K562 (cell line): Measurements from ENCODE around the gene CDCA3. TPM values are rescaled to one million over a fixed set of nuclear protein-coding genes. Genes with fewer than 3 reads are reported as not detected.

Experiments
- ASH1L ChIP-seq: fragments of 450-650 bp; IDR thresholded peaks from 2 replicates; pipeline ENCODE4 v1.6.1; 2018; ENCODE audit warnings: borderline replicate concordance, mild to moderate bottlenecking, low read depth; ENCODE audit not compliant: partially characterized antibody
- CREB5 ChIP-seq: fragments of 250-450 bp; sonication (Bioruptor Pico); IDR thresholded peaks from 2 replicates; pipeline ENCODE4 v1.5.0; 2020; ENCODE audit warnings: mild to moderate bottlenecking
- ESRRA ChIP-seq: fragments of 450-650 bp; IDR thresholded peaks from 2 replicates; pipeline ENCODE4 v1.6.1; 2014; ENCODE audit warnings: low read depth, mild to moderate bottlenecking, moderate library complexity, borderline replicate concordance
- FIP1L1 ChIP-seq: fragments of 200-400 bp; formaldehyde crosslinking; IDR thresholded peaks from 2 replicates; pipeline ENCODE4 v1.6.1; 2018; ENCODE audit warnings: mild to moderate bottlenecking, low read depth, low read length; ENCODE audit not compliant: poor library complexity, severe bottlenecking
- FOXK1 ChIP-seq: sonication (generic); formaldehyde crosslinking; IDR thresholded peaks from 2 replicates; pipeline ENCODE4 v1.8.0; 2022; ENCODE audit warnings: missing genetic modification reagents, mild to moderate bottlenecking, borderline replicate concordance
- HCFC1 ChIP-seq: IDR thresholded peaks from 2 replicates; pipeline ENCODE4 v1.6.1; 2012; ENCODE audit warnings: low read depth, low read length, improper control_type of control experiment
- HMBOX1 ChIP-seq: sonication (generic); IDR thresholded peaks from 2 replicates; pipeline ENCODE4 v1.6.1; 2016
- JUND ChIP-seq, 2 experiments: IDR thresholded peaks; 2 replicates in 1 of 2; 3 replicates in 1 of 2; pipeline ENCODE4 v1.6.1; 2011; ENCODE audit warnings: borderline replicate concordance in 2 of 2, low read depth in 2 of 2, low read length in 2 of 2, improper control_type of control experiment in 1 of 2, missing biosample characterization in 1 of 2, missing genetic modification characterization in 1 of 2, missing genetic modification reagents in 1 of 2
- MEF2D ChIP-seq: conservative IDR thresholded peaks from 2 replicates; pipeline ENCODE4 v1.6.1; 2016; ENCODE audit warnings: low read depth, missing genetic modification characterization, missing compliant biosample characterization
- NFYB ChIP-seq: IDR thresholded peaks from 2 replicates; pipeline ENCODE4 v1.6.1; 2011; ENCODE audit warnings: mild to moderate bottlenecking, moderate library complexity; ENCODE audit not compliant: insufficient read length; ENCODE audit errors: extremely low read depth
- NR2C2 ChIP-seq, 2 experiments: fragments of 200-800 bp in 1 of 2; sonication (Bioruptor generic) in 1 of 2; sonication (generic) in 1 of 2; formaldehyde crosslinking in 1 of 2; IDR thresholded peaks; 2 replicates each; pipeline versions ENCODE4 v1.6.1 to v1.8.0; 2016 to 2022; ENCODE audit warnings: mild to moderate bottlenecking in 1 of 2, missing compliant biosample characterization in 1 of 2, missing genetic modification characterization in 1 of 2, missing genetic modification reagents in 1 of 2
- PTRF ChIP-seq: fragments of 450-650 bp; IDR thresholded peaks from 2 replicates; pipeline ENCODE4 v1.6.1; 2016; ENCODE audit warnings: mild to moderate bottlenecking, missing genetic modification characterization, missing compliant biosample characterization
- RHOXF2B ChIP-seq: fragments of 250-450 bp; sonication (Bioruptor Pico); conservative IDR thresholded peaks from 2 replicates; pipeline ENCODE4 v1.5.1; 2021
- SP1 ChIP-seq: sonication (generic); formaldehyde crosslinking; IDR thresholded peaks from 2 replicates; pipeline ENCODE4 v1.8.1; 2022; ENCODE audit warnings: mild to moderate bottlenecking, missing genetic modification reagents
- TAF9B ChIP-seq: fragments of 450-650 bp; IDR thresholded peaks from 2 replicates; pipeline ENCODE4 v1.6.1; 2018; ENCODE audit warnings: mild to moderate bottlenecking; ENCODE audit not compliant: partially characterized antibody
- TOE1 ChIP-seq, 2 experiments: fragments of 450-650 bp in 1 of 2; sonication (generic) in 1 of 2; formaldehyde crosslinking in 1 of 2; IDR thresholded peaks; 2 replicates each; pipeline versions ENCODE4 v1.7.1 to v1.8.0; 2016 to 2022; ENCODE audit warnings: borderline replicate concordance in 2 of 2, mild to moderate bottlenecking in 2 of 2, antibody characterized with exemption in 1 of 2, inconsistent platforms in 1 of 2, low read depth in 1 of 2, missing genetic modification reagents in 1 of 2, moderate library complexity in 1 of 2
- polyA plus RNA-seq, 8 experiments: library from polyadenylated mRNA; depleted of rRNA in 4 of 8; stranded (reverse) in 5 of 8; unstranded in 3 of 8; fragments of >200 nt; fragmentation: Nextera tagmentation in 2 of 8; fragmentation: Illumina TruSeq in 1 of 8; extraction: Ambion mirVana in 2 of 8; extraction: Trizol in 1 of 8; gene quantifications; 2 replicates each; pipeline versions ENCODE4 v1.2.1 to v1.2.3, GENCODE V29; 2011 to 2014; ENCODE audit warnings: inconsistent platforms in 1 of 8, missing spikeins in 1 of 8
- total RNA-seq, 7 experiments: library from RNA; depleted of rRNA in 6 of 7; stranded (reverse); fragments of >200 nt in 6 of 7; fragmentation: Illumina TruSeq in 2 of 7; extraction: Trizol in 2 of 7; gene quantifications; 2 replicates each; pipeline versions ENCODE4 v1.2.1 to v1.2.3, GENCODE V29; 2011 to 2021; ENCODE audit warnings: low replicate concordance in 1 of 7
- TF ChIP-seq, protein P1 (sequence below): fragments of 250-450 bp; sonication (Bioruptor Pico); IDR thresholded peaks from 2 replicates; pipeline ENCODE4 v1.8.0; 2022; ENCODE audit warnings: moderate library complexity, mild to moderate bottlenecking, inconsistent platforms
- TF ChIP-seq, protein P2 (sequence below): fragments of 250-450 bp; sonication (Bioruptor Pico); IDR thresholded peaks from 2 replicates; pipeline ENCODE4 v1.4.0; 2020
- TF ChIP-seq, protein P3 (sequence below): fragments of 450-650 bp; formaldehyde crosslinking; IDR thresholded peaks from 2 replicates; pipeline ENCODE4 v1.4.0; 2022; ENCODE audit warnings: mild to moderate bottlenecking, moderate library complexity

The CDCA3 gene
- total and polyA plus RNA-seq, 9 of the 15 experiments (the other 6 are each of a cell fraction or from before 2014, with no cell fraction given), result 24.2 to 80.8 (median 55.1) TPM

GRCh38 chr12:6873094-6874014 lies 22.3 kb upstream of the CDCA3 start, which contains the start of gene SPSB2 (continued):
- TF ChIP-seq FIP1L1 (peak; percentile 39), RHOXF2B (CRISPR knock-in tag) (no peak), HCFC1 (peak; percentile 26; the same call in 1 of the 2 replicates), ESRRA (peak; percentile 17; the same call in 1 of the 2 replicates), SP1 (CRISPR knock-in tag) (peak; percentile 89), NFYB (no peak), TAF9B (no peak), JUND (IDR thresholded peaks at IDR 0.05; ENCODE audit: borderline replicate concordance, low read depth, low read length) (no peak), JUND (tag; IDR thresholded peaks at IDR 0.05; ENCODE audit: borderline replicate concordance, low read depth, low read length) (no peak), FOXK1 (CRISPR knock-in tag) (no peak), HMBOX1 (no peak), ASH1L (no peak), CREB5 (no peak), NR2C2 (CRISPR knock-in tag; IDR thresholded peaks at IDR 0.05) (no peak), NR2C2 (tag; IDR thresholded peaks at IDR 0.05) (0 out of 2 replicates have a peak, but pooled peaks have one; percentile 51), PTRF (no peak), TOE1 (IDR thresholded peaks at IDR 0.05; ENCODE audit: borderline replicate concordance) (peak; percentile 62; the same call in 1 of the 2 replicates), TOE1 (CRISPR knock-in tag; IDR thresholded peaks at IDR 0.05; ENCODE audit: borderline replicate concordance, low read depth) (no peak), MEF2D (tag) (no peak)
- TF ChIP-seq, protein P1, sequence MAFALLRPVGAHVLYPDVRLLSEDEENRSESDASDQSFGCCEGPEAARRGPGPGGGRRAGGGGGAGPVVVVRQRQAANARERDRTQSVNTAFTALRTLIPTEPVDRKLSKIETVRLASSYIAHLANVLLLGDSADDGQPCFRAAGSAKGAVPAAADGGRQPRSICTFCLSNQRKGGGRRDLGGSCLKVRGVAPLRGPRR (CRISPR knock-in tag), result no peak
- TF ChIP-seq, protein P2, sequence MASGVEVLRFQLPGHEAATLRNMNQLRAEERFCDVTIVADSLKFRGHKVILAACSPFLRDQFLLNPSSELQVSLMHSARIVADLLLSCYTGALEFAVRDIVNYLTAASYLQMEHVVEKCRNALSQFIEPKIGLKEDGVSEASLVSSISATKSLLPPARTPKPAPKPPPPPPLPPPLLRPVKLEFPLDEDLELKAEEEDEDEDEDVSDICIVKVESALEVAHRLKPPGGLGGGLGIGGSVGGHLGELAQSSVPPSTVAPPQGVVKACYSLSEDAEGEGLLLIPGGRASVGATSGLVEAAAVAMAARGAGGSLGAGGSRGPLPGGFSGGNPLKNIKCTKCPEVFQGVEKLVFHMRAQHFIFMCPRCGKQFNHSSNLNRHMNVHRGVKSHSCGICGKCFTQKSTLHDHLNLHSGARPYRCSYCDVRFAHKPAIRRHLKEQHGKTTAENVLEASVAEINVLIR, result no peak
- TF ChIP-seq, protein P3, sequence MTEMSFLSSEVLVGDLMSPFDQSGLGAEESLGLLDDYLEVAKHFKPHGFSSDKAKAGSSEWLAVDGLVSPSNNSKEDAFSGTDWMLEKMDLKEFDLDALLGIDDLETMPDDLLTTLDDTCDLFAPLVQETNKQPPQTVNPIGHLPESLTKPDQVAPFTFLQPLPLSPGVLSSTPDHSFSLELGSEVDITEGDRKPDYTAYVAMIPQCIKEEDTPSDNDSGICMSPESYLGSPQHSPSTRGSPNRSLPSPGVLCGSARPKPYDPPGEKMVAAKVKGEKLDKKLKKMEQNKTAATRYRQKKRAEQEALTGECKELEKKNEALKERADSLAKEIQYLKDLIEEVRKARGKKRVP (CRISPR knock-in tag), result no peak
